Stomach (tissue), 4 donors: Measurements from ENCODE around the gene ZNF268.

Experiments
- CTCF ChIP-seq, 7 experiments: fragments of 450-650 bp in 4 of 7; fragments of 200-600 bp in 3 of 7; sonication (generic) in 3 of 7; IDR thresholded peaks; one replicate each; pipeline ENCODE4 v1.5.1; 2016 to 2019; ENCODE audit warnings: antibody characterized with exemption in 7 of 7, control low read depth in 2 of 7, mild to moderate bottlenecking in 1 of 7
- POLR2A ChIP-seq, 4 donors: fragments of 450-650 bp; IDR thresholded peaks; one replicate each; pipeline ENCODE4 v1.6.1; 2016; ENCODE audit warnings: antibody characterized with exemption in 4 of 4, control low read depth in 2 of 4, mild to moderate bottlenecking in 1 of 4, moderate library complexity in 1 of 4

- TF ChIP-seq CTCF (IDR thresholded peaks at IDR 0.05) (no peak), POLR2A (IDR thresholded peaks at IDR 0.05) (no peak)
Measured at GRCh38 chr12:133135747-133136146, 45.5 kb upstream of the ZNF268 start.
